Activated CD8-positive, alpha-beta T cell treated with anti-CD3 and anti-CD28 coated beads for 36 hours (primary cell): ENCODE measurements around the gene CEBPG. TPM values are rescaled to one million over a fixed set of nuclear protein-coding genes. Genes with fewer than 3 reads are reported as not detected.

Experiments used
- ATAC-seq: fragments of 200-7000 bp; cut with Tn5 transposase; one replicate; pipeline ENCODE4 v1.10.0; 2021; ENCODE audit warnings: mild to moderate bottlenecking, moderate library complexity
- CTCF ChIA-PET: fragments of 350-600 bp; sonication (Branson Sonifier 250); formaldehyde crosslinking; loops from one replicate; lab custom pipeline; 2021; ENCODE audit warnings: antibody characterized with exemption; lab: Charles Lee
- POLR2A ChIA-PET: fragments of 350-600 bp; sonication (Branson Sonifier 250); formaldehyde crosslinking; loops from one replicate; lab custom pipeline; 2021; ENCODE audit warnings: antibody characterized with exemption; lab: Charles Lee
- DNase-seq: peaks from one replicate; pipeline ENCODE4 v3.0.0-alpha.2; 2020
- H3K27ac Mint-ChIP-seq: one replicate; pipeline ENCODE4 v1.8.0; 2021; ENCODE audit warnings: mild to moderate bottlenecking, mixed read lengths
- H3K27me3 Mint-ChIP-seq: one replicate; pipeline ENCODE4 v1.8.0; 2021; ENCODE audit warnings: mixed read lengths
- H3K36me3 Mint-ChIP-seq: one replicate; pipeline ENCODE4 v1.8.0; 2021; ENCODE audit warnings: low read depth, mixed read lengths
- H3K4me1 Mint-ChIP-seq: one replicate; pipeline ENCODE4 v1.8.0; 2021; ENCODE audit warnings: low read depth, mixed read lengths
- H3K4me3 Mint-ChIP-seq: one replicate; pipeline ENCODE4 v1.8.0; 2021; ENCODE audit warnings: mild to moderate bottlenecking, moderate library complexity, mixed read lengths
- H3K9me3 Mint-ChIP-seq: one replicate; pipeline ENCODE4 v1.8.0; 2021; ENCODE audit warnings: mixed read lengths
- intact Hi-C: fragments of 100-400 bp; cut with micrococcal nuclease; formaldehyde crosslinking; loops from one replicate; pipeline ENCODE4 v1.10.0; 2022
- total RNA-seq, 2 experiments: library from RNA; stranded (reverse); gene quantifications; one replicate each; pipeline ENCODE4 v1.2.3, GENCODE V29; 2021
- TF ChIP-seq, protein P1 (sequence below): fragments of 200-600 bp; IDR thresholded peaks from one replicate; pipeline ENCODE4 v1.8.0; 2022; ENCODE audit warnings: antibody characterized with exemption, mild to moderate bottlenecking

The CEBPG gene
- total RNA-seq, 2 experiments from 2014 or later: 28.3 to 30.1 TPM

GRCh38 chr19:33418871-33419787 is 45.6 kb downstream of the CEBPG start:
- H3K9me3 Mint-ChIP-seq: no peaks in the 10 kb centered on the region
- TF ChIP-seq, protein P1, sequence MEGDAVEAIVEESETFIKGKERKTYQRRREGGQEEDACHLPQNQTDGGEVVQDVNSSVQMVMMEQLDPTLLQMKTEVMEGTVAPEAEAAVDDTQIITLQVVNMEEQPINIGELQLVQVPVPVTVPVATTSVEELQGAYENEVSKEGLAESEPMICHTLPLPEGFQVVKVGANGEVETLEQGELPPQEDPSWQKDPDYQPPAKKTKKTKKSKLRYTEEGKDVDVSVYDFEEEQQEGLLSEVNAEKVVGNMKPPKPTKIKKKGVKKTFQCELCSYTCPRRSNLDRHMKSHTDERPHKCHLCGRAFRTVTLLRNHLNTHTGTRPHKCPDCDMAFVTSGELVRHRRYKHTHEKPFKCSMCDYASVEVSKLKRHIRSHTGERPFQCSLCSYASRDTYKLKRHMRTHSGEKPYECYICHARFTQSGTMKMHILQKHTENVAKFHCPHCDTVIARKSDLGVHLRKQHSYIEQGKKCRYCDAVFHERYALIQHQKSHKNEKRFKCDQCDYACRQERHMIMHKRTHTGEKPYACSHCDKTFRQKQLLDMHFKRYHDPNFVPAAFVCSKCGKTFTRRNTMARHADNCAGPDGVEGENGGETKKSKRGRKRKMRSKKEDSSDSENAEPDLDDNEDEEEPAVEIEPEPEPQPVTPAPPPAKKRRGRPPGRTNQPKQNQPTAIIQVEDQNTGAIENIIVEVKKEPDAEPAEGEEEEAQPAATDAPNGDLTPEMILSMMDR: no peak
- no peaks in the 10 kb centered on the region for H3K27me3 Mint-ChIP-seq
- CTCF ChIA-PET: interaction anchor here (1.0 to 2.0 kb wide), 6 partner anchors 11 to 359 kb away, joined by 3 to 11 read pairs (median 4); no protein-coding TSS in a partner anchor
- ATAC-seq (no peak), DNase-seq (no peak)
- peaks cover 4% of the 10 kb centered on the region for H3K4me1 Mint-ChIP-seq
- POLR2A ChIA-PET: no interaction called here
- no peak overlapping the region for H3K4me3 Mint-ChIP-seq
- H3K27ac Mint-ChIP-seq: no peak overlapping the region
- intact Hi-C loops: loop anchor here (5.0 kb wide), 1 partner anchor 348 kb away; no protein-coding TSS in a partner anchor
- no peaks in the 10 kb centered on the region for H3K36me3 Mint-ChIP-seq

DNA sequence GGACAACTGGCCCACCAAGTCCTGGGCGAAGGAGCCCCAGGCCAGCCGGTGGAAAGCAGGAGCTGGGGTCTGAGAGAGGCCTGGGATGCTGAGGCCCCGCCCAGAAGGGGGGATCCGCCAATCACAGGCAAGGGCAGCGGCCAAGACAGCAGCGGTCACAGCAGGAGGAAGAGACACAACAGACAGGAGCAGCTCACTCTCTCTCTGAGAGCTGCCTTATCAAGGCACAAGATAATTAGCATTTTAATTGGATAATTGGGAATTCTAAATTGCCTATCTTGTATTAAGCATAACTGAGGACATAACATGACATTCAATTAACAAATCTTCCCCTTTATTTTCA is 46.2 kb downstream of the CEBPG start:
- CTCF ChIA-PET: interaction anchor here (1.2 to 1.6 kb wide), 4 partner anchors 11 to 358 kb away, joined by 4 to 6 read pairs (median 4); no protein-coding TSS in a partner anchor
- TF ChIP-seq, protein P1: no peak
- intact Hi-C loops: loop anchor here (5.0 kb wide), 1 partner anchor 348 kb away; no protein-coding TSS in a partner anchor
- POLR2A ChIA-PET: no interaction called here
- Mint-ChIP-seq H3K9me3 (no peaks in the 10 kb centered on the region), H3K4me1 (peaks cover 4% of the 10 kb centered on the region), H3K36me3 (no peaks in the 10 kb centered on the region), H3K27ac (no peak overlapping the region), H3K4me3 (no peak overlapping the region), H3K27me3 (no peaks in the 10 kb centered on the region)
- DNase-seq (no peak), ATAC-seq (no peak)

- intact Hi-C loops: no loop called here
- no peaks in the 10 kb centered on the region for H3K27me3 Mint-ChIP-seq
- TF ChIP-seq, protein P1: no peak
- H3K4me3 Mint-ChIP-seq: no peak overlapping the region
- H3K36me3 Mint-ChIP-seq: no peaks in the 10 kb centered on the region
- CTCF ChIA-PET: interaction anchor here (1.5 to 1.6 kb wide), 2 partner anchors 10 to 357 kb away, joined by 4 to 5 read pairs; no protein-coding TSS in a partner anchor
- no peak for ATAC-seq
- H3K4me1 Mint-ChIP-seq: peaks cover 4% of the 10 kb centered on the region
- H3K27ac Mint-ChIP-seq: no peak overlapping the region
- no peaks in the 10 kb centered on the region for H3K9me3 Mint-ChIP-seq
- POLR2A ChIA-PET: no interaction called here
- DNase-seq: no peak
Observed at GRCh38 chr19:33420821-33421220, 47.3 kb downstream of the CEBPG start.

DNA sequence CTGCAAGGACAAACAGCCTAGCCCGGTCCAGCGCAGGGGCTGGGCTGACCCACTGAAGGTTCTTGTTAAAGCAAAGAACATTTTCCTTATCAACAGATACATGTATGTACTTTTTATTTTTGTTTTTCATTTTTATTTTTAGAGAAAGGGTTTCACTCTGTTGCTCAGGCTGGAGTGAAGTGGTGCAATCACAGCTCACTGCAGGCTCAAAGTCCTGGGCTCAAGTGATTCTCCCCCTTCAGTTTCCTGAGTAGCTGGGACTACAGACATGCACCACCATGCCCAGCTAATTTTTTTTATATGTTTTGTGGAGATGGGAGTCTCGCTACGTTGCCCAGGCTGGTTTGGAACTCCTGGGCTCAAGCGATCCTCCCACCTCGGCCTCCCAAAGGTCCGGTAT is 47.9 kb downstream of the CEBPG start:
- no peak overlapping the region for H3K4me3 Mint-ChIP-seq
- DNase-seq: no peak
- H3K36me3 Mint-ChIP-seq: no peaks in the 10 kb centered on the region
- CTCF ChIA-PET: no interaction called here
- POLR2A ChIA-PET: no interaction called here
- TF ChIP-seq, protein P1: no peak
- H3K9me3 Mint-ChIP-seq: no peaks in the 10 kb centered on the region
- intact Hi-C loops: no loop called here
- H3K4me1 Mint-ChIP-seq: peaks cover 3% of the 10 kb centered on the region
- H3K27ac Mint-ChIP-seq: no peak overlapping the region
- H3K27me3 Mint-ChIP-seq: no peaks in the 10 kb centered on the region
- ATAC-seq: no peak
